ENCODE measurements around the gene CAMK1D.

The CAMK1D gene

DNA sequence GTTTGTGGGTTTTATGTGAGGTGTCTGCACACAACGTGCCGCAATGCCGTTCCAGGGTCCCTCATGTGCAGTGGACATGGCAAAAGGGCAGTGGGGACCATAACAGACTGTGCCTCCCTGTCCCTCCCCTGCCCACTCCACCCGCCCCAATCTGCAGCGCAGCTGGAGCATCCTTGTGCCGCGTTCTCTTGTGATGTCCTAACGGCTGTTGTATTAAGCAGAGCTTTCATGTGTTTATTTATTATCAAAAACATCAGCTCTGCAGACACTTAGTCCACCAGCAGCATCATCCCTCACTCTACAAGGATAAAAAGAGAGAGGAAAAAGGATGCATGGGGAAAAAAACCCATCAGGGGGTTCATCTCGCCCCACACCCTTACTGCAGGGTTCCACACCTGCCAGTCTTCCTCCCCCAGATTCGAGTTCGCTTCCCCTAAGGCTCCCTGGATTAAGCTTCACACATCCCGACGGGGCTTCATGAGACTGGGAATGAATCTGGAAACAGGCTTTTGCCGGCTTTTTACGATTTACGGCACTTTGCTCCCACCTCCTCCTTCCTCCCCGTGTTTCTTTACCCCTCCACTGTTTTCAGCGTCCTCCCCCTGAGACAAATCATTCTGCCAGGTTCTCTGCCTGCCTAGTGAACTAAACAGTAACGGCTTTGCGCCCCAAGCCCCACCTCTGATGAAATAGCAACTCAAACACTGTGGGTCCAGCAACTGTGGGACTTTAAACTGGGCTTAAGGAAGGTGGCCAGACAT lies 301.4 kb downstream of the CAMK1D start:
- Histone ChIP-seq H3K27ac (no peak overlapping the region), H3K9me3 (ENCODE audit: severe bottlenecking) (no peaks in the 10 kb centered on the region), H3K4me3 (ENCODE audit: low read depth, low read length) (no peak overlapping the region), H3K36me3 (no peaks in the 10 kb centered on the region), H3K27me3 (ENCODE audit: insufficient read depth, low read depth, severe bottlenecking) (no peaks in the 10 kb centered on the region)
- TF ChIP-seq, protein P1, sequence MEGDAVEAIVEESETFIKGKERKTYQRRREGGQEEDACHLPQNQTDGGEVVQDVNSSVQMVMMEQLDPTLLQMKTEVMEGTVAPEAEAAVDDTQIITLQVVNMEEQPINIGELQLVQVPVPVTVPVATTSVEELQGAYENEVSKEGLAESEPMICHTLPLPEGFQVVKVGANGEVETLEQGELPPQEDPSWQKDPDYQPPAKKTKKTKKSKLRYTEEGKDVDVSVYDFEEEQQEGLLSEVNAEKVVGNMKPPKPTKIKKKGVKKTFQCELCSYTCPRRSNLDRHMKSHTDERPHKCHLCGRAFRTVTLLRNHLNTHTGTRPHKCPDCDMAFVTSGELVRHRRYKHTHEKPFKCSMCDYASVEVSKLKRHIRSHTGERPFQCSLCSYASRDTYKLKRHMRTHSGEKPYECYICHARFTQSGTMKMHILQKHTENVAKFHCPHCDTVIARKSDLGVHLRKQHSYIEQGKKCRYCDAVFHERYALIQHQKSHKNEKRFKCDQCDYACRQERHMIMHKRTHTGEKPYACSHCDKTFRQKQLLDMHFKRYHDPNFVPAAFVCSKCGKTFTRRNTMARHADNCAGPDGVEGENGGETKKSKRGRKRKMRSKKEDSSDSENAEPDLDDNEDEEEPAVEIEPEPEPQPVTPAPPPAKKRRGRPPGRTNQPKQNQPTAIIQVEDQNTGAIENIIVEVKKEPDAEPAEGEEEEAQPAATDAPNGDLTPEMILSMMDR (IDR thresholded peaks at IDR 0.05; ENCODE audit: low read depth, low read length), result no peak
- no peak for DNase-seq

DNA sequence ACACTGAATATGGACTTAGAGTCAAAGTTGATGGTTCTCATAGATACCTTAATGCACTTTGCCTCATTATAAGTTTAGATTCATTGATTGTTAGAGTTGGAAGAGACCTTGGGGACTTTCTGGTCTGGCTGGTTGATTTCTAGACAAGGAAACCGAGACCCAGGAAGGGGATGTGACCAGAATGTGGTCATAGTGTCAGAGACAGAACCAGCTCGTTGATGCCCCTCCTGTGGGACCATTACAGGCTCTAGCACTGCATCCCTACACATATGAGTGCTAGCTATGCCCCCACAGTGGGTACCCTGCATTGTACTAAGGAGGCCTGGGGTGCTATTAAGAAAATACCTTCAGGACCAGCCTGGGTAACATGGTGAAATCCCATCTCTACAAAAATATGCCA lies 306.6 kb downstream of the CAMK1D start:
- no peak for DNase-seq
- Histone ChIP-seq H3K9me3 (ENCODE audit: severe bottlenecking) (no peaks in the 10 kb centered on the region), H3K27ac (no peak overlapping the region), H3K4me3 (ENCODE audit: low read depth, low read length) (no peak overlapping the region), H3K36me3 (no peaks in the 10 kb centered on the region), H3K27me3 (ENCODE audit: insufficient read depth, low read depth, severe bottlenecking) (no peaks in the 10 kb centered on the region)
- TF ChIP-seq, protein P1 (IDR thresholded peaks at IDR 0.05; ENCODE audit: low read depth, low read length), result no peak

DNA sequence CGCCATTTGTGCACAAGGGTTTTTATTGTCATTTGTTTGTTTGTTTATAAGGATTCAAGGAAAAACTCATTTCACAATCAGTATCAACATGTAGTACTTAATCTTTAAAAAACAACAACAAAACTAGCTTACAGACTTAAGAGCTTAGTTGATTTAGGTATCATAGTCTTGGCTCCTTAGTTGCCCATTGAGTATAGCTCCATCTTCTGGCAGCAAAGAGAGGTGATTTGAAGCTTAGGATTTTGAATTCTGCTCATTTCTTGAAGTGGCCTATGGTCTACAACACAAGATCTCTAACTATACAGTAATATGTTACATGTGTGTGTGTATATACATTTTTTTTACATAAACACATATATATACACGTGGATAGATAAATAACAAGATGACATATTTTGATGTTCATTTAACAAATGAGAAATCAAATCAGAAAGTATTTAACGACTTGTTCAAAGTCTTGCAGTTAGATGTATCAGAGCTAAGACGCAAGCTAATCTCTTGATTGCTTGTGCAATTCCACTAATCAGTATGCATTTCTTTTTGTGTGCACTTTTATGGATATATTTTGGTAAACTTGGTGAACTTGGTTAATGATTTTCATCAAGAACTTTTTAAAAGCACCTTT lies 307.3 kb downstream of the CAMK1D start:
- Histone ChIP-seq H3K4me3 (ENCODE audit: low read depth, low read length) (no peak overlapping the region), H3K9me3 (ENCODE audit: severe bottlenecking) (no peaks in the 10 kb centered on the region), H3K36me3 (no peaks in the 10 kb centered on the region), H3K27me3 (ENCODE audit: insufficient read depth, low read depth, severe bottlenecking) (no peaks in the 10 kb centered on the region), H3K27ac (no peak overlapping the region)
- DNase-seq, result no peak
- TF ChIP-seq, protein P1 (IDR thresholded peaks at IDR 0.05; ENCODE audit: low read depth, low read length), result peak; percentile 49; the same call in 1 of the 2 replicates

DNA sequence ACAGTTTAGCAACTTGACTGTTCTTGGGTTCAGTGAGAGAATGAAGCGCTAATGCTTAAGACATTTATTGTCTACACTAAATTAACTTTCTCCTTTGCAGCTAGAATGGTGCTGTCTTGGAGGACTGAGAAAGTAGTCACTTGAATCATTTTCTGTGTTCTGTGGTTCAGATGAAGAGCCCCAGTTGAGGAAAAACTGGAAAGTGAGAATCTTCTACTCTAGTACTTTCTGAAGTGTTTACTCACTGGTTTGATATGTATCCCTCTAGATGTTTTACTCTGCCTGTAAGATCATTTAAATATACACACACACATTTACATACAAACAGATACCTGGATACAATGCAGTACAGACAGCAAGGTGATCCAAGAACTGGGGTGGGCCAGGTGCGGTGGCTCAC lies 308.1 kb downstream of the CAMK1D start:
- TF ChIP-seq, protein P1 (IDR thresholded peaks at IDR 0.05; ENCODE audit: low read depth, low read length), result no peak
- Histone ChIP-seq H3K36me3 (no peaks in the 10 kb centered on the region), H3K9me3 (ENCODE audit: severe bottlenecking) (no peaks in the 10 kb centered on the region), H3K4me3 (ENCODE audit: low read depth, low read length) (no peak overlapping the region), H3K27ac (no peak overlapping the region), H3K27me3 (ENCODE audit: insufficient read depth, low read depth, severe bottlenecking) (no peaks in the 10 kb centered on the region)
- DNase-seq, result no peak

DNA sequence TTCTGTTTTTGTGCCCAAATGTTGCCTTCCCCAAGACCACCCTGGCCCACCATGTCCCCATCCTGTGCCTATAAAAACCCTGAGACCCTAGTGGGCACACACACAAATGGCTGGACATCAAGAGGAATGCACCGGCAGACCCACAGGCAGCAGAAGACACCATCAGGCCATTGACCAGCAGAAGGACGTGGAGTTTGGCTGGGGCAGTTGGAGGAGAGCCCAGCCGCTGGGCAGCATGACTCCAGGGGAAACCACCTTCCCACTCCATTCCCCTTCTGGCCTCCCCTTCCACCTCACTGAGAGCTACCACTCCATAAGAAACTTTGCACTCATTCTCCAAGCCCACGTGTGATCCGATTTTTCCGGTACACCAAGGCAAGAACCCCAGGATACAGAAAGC lies 309.2 kb downstream of the CAMK1D start:
- Histone ChIP-seq H3K27ac (no peak overlapping the region), H3K36me3 (no peaks in the 10 kb centered on the region), H3K9me3 (ENCODE audit: severe bottlenecking) (no peaks in the 10 kb centered on the region), H3K4me3 (ENCODE audit: low read depth, low read length) (no peak overlapping the region), H3K27me3 (ENCODE audit: insufficient read depth, low read depth, severe bottlenecking) (no peaks in the 10 kb centered on the region)
- TF ChIP-seq, protein P1 (IDR thresholded peaks at IDR 0.05; ENCODE audit: low read depth, low read length), result no peak
- no peak for DNase-seq

All from WERI-Rb-1 (cell line).